B cell (primary cell): ENCODE measurements around the gene QRICH1.

ENCODE experiments used
- EZH2 ChIP-seq: IDR thresholded peaks from 2 replicates; pipeline ENCODE4 v1.6.1; 2012; ENCODE audit warnings: borderline replicate concordance, low read depth, mild to moderate bottlenecking, moderate library complexity, low read length; ENCODE audit not compliant: insufficient read depth, poor library complexity, severe bottlenecking
- TF ChIP-seq, protein P1 (sequence below): fragments of 200-600 bp; IDR thresholded peaks from one replicate; pipeline ENCODE4 v1.8.0; 2022; ENCODE audit warnings: antibody characterized with exemption, mild to moderate bottlenecking

GRCh38 chr3:49076646-49077045 is 17.2 kb downstream of the QRICH1 start:
- TF ChIP-seq, protein P1, sequence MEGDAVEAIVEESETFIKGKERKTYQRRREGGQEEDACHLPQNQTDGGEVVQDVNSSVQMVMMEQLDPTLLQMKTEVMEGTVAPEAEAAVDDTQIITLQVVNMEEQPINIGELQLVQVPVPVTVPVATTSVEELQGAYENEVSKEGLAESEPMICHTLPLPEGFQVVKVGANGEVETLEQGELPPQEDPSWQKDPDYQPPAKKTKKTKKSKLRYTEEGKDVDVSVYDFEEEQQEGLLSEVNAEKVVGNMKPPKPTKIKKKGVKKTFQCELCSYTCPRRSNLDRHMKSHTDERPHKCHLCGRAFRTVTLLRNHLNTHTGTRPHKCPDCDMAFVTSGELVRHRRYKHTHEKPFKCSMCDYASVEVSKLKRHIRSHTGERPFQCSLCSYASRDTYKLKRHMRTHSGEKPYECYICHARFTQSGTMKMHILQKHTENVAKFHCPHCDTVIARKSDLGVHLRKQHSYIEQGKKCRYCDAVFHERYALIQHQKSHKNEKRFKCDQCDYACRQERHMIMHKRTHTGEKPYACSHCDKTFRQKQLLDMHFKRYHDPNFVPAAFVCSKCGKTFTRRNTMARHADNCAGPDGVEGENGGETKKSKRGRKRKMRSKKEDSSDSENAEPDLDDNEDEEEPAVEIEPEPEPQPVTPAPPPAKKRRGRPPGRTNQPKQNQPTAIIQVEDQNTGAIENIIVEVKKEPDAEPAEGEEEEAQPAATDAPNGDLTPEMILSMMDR, result no peak
- TF ChIP-seq EZH2, result no peak
